Heart left ventricle (tissue), 16 donors: Measurements from ENCODE around the gene PPARG. TPM values are rescaled to one million over a fixed set of nuclear protein-coding genes. Genes with fewer than 3 reads are reported as not detected.

ENCODE experiments used
- ATAC-seq, 4 donors: fragments of 200-7000 bp; cut with Tn5 transposase; one replicate each; pipeline ENCODE4 v1.9.1; 2020 to 2022; ENCODE audit warnings: moderate library complexity in 4 of 4, mild to moderate bottlenecking in 3 of 4, moderate number of reproducible peaks in 1 of 4
- DNase-seq, 5 donors: peaks; one replicate each; pipeline ENCODE4 v3.0.0-alpha.2; 2020
- H3K27ac ChIP-seq, 12 donors: fragments of 200-600 bp; sonication (generic) in 4 of 12; one replicate each; pipeline versions ENCODE4 v1.5.0 to v1.8.0; 2016 to 2022; ENCODE audit warnings: mild to moderate bottlenecking in 2 of 12
- H3K27me3 ChIP-seq, 9 donors: fragments of 200-600 bp; sonication (generic) in 2 of 9; one replicate each; pipeline versions ENCODE4 v1.5.1 to v1.8.0; 2016 to 2022; ENCODE audit warnings: mild to moderate bottlenecking in 3 of 9
- H3K36me3 ChIP-seq, 9 donors: fragments of 200-600 bp; sonication (generic) in 2 of 9; one replicate each; pipeline versions ENCODE4 v1.5.0 to v1.8.0; 2018 to 2022; ENCODE audit warnings: mild to moderate bottlenecking in 2 of 9
- H3K4me1 ChIP-seq, 12 donors: fragments of 200-600 bp; sonication (generic) in 4 of 12; one replicate each; pipeline versions ENCODE4 v1.5.0 to v1.8.0; 2016 to 2022; ENCODE audit warnings: mild to moderate bottlenecking in 3 of 12
- H3K4me3 ChIP-seq, 12 donors: fragments of 200-600 bp; sonication (generic) in 4 of 12; one replicate each; pipeline versions ENCODE4 v1.5.0 to v1.8.0; 2017 to 2022; ENCODE audit warnings: mild to moderate bottlenecking in 9 of 12, moderate library complexity in 4 of 12
- H3K9me3 ChIP-seq, 12 donors: fragments of 200-600 bp; sonication (generic) in 4 of 12; one replicate each; pipeline versions ENCODE4 v1.5.0 to v1.8.0; 2016 to 2022; ENCODE audit warnings: mild to moderate bottlenecking in 1 of 12
- POLR2A ChIP-seq, 2 donors: fragments of 450-650 bp; IDR thresholded peaks; one replicate each; pipeline ENCODE4 v1.6.1; 2017; ENCODE audit warnings: antibody characterized with exemption in 2 of 2, mild to moderate bottlenecking in 2 of 2, moderate library complexity in 2 of 2
- WGBS, 4 donors: extraction: QIAGEN DNeasy Blood & Tissue Kit in 2 of 4; methylation state at CpG; one replicate each; pipeline versions ENCODE4 v1.1.5 to v1.1.7; 2013 to 2018; 5-methylcytosine and 5-hydroxymethylcytosine counted together
- intact Hi-C, 10 donors: fragments of 100-400 bp; cut with DNase I; formaldehyde crosslinking; loops; one replicate each; pipeline versions ENCODE4 v1.11.1 to v1.14.2; 2022
- polyA plus RNA-seq, 2 donors: library from polyadenylated mRNA; stranded (reverse); fragments of 200-250 nt; gene quantifications; one replicate each; pipeline ENCODE4 v1.2.3, GENCODE V29; 2013
- total RNA-seq, 9 donors: library from RNA; depleted of rRNA in 2 of 9; stranded (reverse); fragments of >200 nt in 2 of 9; fragmentation: NEBNext Ultra II Directional in 3 of 9; extraction: Animal tissue kit (Norgen Biotek cat#: 25700) in 3 of 9; gene quantifications; one replicate each; pipeline versions ENCODE4 v1.1.0 to v1.2.4, GENCODE V29; 2016 to 2023
- TF ChIP-seq, protein P1 (sequence below), 12 donors: fragments of 200-600 bp; sonication (generic) in 4 of 12; IDR thresholded peaks; one replicate each; pipeline versions ENCODE4 v1.5.0 to v1.8.0; 2018 to 2022; ENCODE audit warnings: antibody characterized with exemption in 12 of 12, mild to moderate bottlenecking in 5 of 12
- donor health status: ischemic (EF 13 %, LVEDD 7.1; RV severe dilation, severe dysfunction).
- donor health status: healthy with polysubstance abuse.
- donor health status: DM: no; HTN: yes; CAD: no.
- donor health status: DM: no; HTN: no; CAD: no.
- donor health status: ischemic (EF 25% LVEDD 6.9; RV normal size, moderate dysfunction).
- donor health status: ischemic (EF 25% LVEDD 5.7; RV mildly dilated, moderate dysfunction).
- donor health status: healthy.
- donor health status: DM: yes; HTN: yes; CAD: no.
- donor health status: ischemic (EF 35%, LVEDD 5.7; RV mildly dilated, moderate dysfunction).
- donor health status: nonischemic (EF 11% LVEDD 7.7; RV severe dilation, severe dysfunction).
- donor health status: DM: yes; HTN: yes; CAD: no.
- donor health status: PGD.
- donor health status: ischemic (EF 29% LVEDD 5.4; RV normal size, mild dysfunction).
- donor health status: nonischemic (EF 23%, LVEDD 6.1; RV moderate dilation, normal function).

PPARG gene
- total and polyA plus RNA-seq, 11 donors, result 8.9 to 30.3 (median 20.0) TPM

DNA sequence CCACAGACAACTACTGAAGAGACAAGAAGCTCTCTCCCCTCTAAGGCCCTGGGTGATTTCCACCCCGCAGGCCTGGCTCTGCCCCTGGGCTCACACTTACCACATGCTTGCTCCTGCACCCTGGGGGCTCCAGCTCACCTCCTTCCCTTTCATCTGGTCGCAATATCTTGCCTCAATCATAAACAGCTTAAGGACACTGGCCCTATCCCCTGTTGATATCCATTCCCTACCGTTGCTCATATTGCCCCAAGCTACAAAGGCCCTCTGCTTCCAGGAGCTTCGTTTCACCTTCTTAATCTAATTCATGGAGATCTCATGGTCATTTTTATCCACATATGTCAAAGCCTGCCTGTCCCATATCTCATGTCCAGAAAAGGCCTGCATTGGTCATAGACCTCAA lies 149.4 kb downstream of the PPARG start:
- ATAC-seq, result no peak
- 87 to 97% (median 93%) methylated on average over 4 of the region's 4 CpGs for WGBS, 4 donors
- peaks cover 0 to 10% (median 0%) of the 10 kb centered on the region in 9 donors for H3K36me3 ChIP-seq

DNA sequence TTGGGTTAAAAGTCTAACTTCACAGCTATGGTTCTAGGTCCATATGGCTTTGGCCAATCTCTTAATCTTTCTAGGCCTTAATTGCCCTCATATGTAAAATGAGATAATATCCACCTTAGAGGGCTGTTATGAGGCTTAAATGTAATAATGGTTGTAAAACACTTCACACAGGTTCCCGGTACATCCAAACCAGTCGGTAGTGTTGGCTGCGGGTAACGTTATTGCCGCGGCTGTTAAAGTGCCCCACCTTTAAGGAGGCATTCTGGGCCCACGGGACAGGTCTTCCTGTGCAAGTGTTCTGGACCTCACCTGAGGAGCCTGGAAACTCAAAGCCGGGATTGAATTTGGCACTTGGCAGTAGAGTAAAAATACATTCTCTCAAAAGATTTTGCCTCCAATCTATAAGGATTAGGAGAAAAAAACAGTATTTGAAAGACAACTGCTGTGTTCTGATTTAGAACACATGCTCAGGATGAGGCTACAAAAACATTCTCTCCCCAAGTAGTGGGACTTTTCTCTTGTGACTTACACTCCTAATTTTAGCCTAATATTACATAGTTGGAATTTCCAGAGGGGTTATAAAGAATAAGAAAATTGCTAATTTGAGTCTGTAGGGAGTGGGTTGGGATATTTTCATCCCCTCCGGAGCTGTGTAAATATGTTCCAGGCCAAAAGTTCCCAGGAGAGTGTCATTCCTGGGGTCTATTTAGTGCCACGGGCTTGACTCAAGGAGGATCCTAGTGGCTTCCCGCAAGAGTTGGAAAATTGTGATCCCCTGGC lies 150.5 kb downstream of the PPARG start:
- Histone ChIP-seq H3K27me3 (no peaks in the 10 kb centered on the region), H3K36me3 (peaks cover 0 to 6% (median 0%) of the 10 kb centered on the region in 9 donors), H3K4me3 (no peak overlapping the region), H3K9me3 (no peaks in the 10 kb centered on the region), H3K27ac (peak overlapping the region in 1 of 12 donors; percentile 26), H3K4me1 (peaks cover 0 to 58% (median 29%) of the 10 kb centered on the region in 12 donors)
- WGBS, 4 donors, result 71 to 84% (median 80%) methylated on average over 11 of the region's 11 CpGs
- intact Hi-C loops, result loop anchor here in 1 of 10 donors (5.0 kb wide), 1 partner anchor 43 kb away; the partner anchor contains the start of gene TSEN2
- DNase-seq (no peak), ATAC-seq (no peak)
- TF ChIP-seq, protein P1, sequence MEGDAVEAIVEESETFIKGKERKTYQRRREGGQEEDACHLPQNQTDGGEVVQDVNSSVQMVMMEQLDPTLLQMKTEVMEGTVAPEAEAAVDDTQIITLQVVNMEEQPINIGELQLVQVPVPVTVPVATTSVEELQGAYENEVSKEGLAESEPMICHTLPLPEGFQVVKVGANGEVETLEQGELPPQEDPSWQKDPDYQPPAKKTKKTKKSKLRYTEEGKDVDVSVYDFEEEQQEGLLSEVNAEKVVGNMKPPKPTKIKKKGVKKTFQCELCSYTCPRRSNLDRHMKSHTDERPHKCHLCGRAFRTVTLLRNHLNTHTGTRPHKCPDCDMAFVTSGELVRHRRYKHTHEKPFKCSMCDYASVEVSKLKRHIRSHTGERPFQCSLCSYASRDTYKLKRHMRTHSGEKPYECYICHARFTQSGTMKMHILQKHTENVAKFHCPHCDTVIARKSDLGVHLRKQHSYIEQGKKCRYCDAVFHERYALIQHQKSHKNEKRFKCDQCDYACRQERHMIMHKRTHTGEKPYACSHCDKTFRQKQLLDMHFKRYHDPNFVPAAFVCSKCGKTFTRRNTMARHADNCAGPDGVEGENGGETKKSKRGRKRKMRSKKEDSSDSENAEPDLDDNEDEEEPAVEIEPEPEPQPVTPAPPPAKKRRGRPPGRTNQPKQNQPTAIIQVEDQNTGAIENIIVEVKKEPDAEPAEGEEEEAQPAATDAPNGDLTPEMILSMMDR (IDR thresholded peaks at IDR 0.05), result no peak
- TF ChIP-seq POLR2A (IDR thresholded peaks at IDR 0.05), result no peak

More for the DNA sequence above, 149.4 kb downstream of the PPARG start:
- no peaks in the 10 kb centered on the region for H3K9me3 ChIP-seq
- no peak overlapping the region for H3K27ac ChIP-seq
- peaks cover 0 to 49% (median 25%) of the 10 kb centered on the region in 12 donors for H3K4me1 ChIP-seq
- no peak overlapping the region for H3K4me3 ChIP-seq
- intact Hi-C loops, result loop anchor here in 1 of 10 donors (5.0 kb wide), 1 partner anchor 44 kb away; the partner anchor contains the start of gene TSEN2
- DNase-seq, result no peak
- no peak for TF ChIP-seq POLR2A (IDR thresholded peaks at IDR 0.05)
- TF ChIP-seq, protein P1 (IDR thresholded peaks at IDR 0.05), result no peak
- no peaks in the 10 kb centered on the region for H3K27me3 ChIP-seq

DNA sequence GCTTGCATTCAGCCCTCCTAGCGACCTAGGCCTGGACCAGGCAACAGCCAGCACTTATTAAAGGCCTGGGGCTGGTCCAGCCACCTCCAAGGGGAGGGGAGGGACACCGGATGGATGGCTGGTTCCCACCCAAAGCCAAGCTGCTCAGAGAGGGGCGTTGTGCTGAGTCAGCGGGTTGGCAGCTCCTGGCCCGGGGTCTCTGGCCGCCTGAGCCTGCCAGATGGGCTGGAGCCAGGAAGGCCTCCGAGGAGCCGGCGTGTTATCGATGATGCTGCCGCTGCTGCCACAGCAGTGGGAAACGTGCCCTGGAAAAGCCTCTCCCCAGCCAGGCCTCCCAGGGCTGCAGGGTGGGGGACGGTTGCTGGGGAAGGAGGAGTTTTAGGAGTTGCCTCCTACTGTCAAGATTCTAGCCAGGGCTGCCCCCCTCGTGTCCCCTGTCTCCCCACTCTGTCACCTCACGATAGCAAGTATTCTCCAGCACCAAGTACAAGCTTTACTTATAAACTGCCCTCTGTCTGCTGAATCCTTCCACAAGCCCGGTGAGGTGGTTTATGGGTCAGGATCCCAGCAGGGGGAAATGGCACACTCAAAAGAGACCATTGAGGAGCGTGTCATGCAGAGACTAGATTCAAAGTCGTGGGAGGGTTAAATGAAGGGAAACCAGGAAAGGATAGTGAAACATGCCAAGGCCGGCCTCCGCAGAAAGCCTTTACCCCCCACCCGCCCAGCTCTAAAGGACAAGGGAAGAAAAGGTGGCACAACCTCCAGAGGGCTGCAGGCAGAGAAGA lies 152.3 kb downstream of the PPARG start:
- TF ChIP-seq, protein P1 (IDR thresholded peaks at IDR 0.05), result no peak
- no peak for TF ChIP-seq POLR2A (IDR thresholded peaks at IDR 0.05)
- Histone ChIP-seq H3K27ac (peak overlapping the region in 10 of 12 donors; percentile 23 to 77 (median 68)), H3K4me3 (no peak overlapping the region), H3K9me3 (no peaks in the 10 kb centered on the region), H3K36me3 (no peaks in the 10 kb centered on the region), H3K4me1 (peaks cover 0 to 60% (median 29%) of the 10 kb centered on the region in 12 donors), H3K27me3 (no peaks in the 10 kb centered on the region)
- 31 to 54% (median 41%) methylated on average over 11 to 21 of the region's 21 CpGs for WGBS, 4 donors
- intact Hi-C loops, result loop anchor here in 3 of 10 donors (10.0 kb wide), 2 partner anchors 66 to 156 kb away; partner anchors contain the start of gene PPARG (in 2 of the 3)
- ATAC-seq (peak; percentile 56 to 85 (median 75)), DNase-seq (peak; percentile 62 to 87 (median 83))
